ENCODE results near the gene DNMBP.
"Not testable (repeated sequence)": the region's sequence is repeated elsewhere in the genome, so short reads cannot be mapped to it uniquely, and the experiment has no call there.

The DNMBP gene

DNA sequence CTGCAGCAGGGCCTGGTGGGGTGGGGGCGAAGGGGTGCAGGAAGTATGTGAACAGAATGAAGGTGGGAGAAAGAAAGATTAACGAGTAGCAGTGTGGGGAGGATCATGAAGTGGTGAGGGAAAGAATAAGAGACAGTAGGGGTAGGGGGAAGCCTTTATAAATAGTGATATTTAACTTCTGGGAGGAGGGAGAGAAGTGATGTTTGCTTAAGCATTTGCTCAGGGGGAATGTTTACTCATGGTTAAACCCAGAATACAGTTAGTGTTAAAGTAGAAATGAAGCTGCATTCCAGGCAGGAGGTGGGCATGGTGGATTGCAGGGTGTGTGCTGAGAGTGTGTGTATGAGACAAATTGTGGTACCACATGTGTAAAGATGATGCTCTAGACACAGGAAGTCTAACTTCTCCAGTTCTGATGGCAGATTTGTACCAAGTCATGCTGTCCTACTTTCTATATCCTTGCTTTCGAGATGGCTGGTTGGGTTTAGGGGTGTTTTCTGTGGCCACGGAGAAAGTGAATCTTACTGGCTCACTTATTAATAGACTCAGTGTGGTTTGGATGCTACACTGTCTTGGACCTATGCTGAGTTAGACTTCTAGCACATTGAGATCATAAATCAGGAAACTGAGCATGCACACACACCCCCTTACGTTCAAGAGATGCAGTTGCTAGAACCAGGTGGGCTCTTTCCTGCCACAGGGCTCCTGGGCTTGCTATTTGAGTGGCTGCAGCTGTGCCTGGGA, 10.6 kb upstream of the DNMBP start:
- no peak for DNase-seq (ENCODE audit: low read depth in 2 of 2)

- DNase-seq (ENCODE audit: low read depth in 2 of 2): no peak
These were observed 10.0 kb upstream of the DNMBP start for GRCh38 chr10:100019787-100020141.

DNA sequence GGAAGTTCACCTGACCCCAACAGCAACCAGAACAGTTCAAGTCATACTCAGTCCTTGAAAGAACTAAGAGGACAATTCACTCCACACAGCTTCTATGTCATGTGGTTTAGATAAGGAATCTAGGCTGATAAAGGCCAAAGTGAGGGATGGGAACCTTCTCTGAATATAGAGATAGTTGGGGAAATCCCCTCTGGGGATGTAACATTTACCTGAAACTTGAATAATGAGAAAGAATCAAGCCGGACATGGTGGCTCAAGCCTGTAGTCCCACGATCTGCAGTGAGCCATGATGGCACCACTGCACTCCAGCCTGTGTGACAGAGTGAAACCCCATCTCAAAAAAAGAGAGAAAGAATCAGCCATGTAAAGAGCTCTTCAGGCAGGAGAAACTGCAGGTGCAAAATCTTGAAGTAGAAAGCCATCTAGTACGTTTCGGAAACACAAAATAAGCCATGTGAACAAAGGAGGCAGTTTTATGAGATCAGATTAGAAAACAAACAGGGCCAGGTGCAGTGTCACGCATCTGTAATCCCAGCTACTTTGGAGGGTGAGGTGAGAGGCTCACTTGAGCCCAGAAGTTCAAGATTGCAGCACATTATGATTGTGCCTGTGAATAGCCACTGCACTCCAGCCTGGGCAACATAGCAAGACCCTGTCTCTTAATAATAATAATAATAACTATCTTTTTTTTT, 4.5 kb upstream of the DNMBP start:
- no peak for DNase-seq (ENCODE audit: low read depth in 2 of 2)

DNA sequence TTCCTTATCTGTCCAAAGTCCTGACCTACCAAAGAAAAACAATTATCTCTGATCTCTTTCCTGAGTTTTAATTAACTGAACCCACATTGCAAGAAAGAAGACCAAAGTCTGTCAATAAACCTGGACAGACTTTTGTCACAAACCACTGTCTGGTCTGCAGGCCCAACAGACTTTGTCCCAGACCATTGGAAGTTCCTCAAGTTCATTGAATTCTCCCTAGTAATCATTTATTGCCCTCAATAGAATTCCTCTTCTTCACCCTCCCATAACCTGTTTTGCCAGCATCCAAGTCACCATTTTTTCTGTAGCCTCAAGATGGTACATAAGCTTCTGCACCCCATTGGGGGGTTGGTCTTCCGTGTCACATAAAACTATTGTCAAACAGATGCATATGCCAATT, 3.9 kb upstream of the DNMBP start:
- DNase-seq (ENCODE audit: low read depth in 2 of 2): no peak

- not testable (repeated sequence) for DNase-seq (ENCODE audit: low read depth in 2 of 2)
These were observed 2.2 kb upstream of the DNMBP start for GRCh38 chr10:100011906-100012305.

GRCh38 chr10:100009283-100009792, 409 bp downstream of the DNMBP start:
- peak; percentile 8 to 17 for DNase-seq (ENCODE audit: low read depth in 2 of 2)

- no peak for DNase-seq (ENCODE audit: low read depth in 2 of 2)
These were observed 952 bp downstream of the DNMBP start for GRCh38 chr10:100008708-100009282.

- no peak for DNase-seq (ENCODE audit: low read depth in 2 of 2)
These were observed 1.6 kb downstream of the DNMBP start for GRCh38 chr10:100008142-100008522.

GRCh38 chr10:100007231-100008141, 2.3 kb downstream of the DNMBP start:
- no peak for DNase-seq (ENCODE audit: low read depth in 2 of 2)

GRCh38 chr10:100006243-100006886, 3.4 kb downstream of the DNMBP start:
- DNase-seq (ENCODE audit: low read depth in 2 of 2): no peak

DNA sequence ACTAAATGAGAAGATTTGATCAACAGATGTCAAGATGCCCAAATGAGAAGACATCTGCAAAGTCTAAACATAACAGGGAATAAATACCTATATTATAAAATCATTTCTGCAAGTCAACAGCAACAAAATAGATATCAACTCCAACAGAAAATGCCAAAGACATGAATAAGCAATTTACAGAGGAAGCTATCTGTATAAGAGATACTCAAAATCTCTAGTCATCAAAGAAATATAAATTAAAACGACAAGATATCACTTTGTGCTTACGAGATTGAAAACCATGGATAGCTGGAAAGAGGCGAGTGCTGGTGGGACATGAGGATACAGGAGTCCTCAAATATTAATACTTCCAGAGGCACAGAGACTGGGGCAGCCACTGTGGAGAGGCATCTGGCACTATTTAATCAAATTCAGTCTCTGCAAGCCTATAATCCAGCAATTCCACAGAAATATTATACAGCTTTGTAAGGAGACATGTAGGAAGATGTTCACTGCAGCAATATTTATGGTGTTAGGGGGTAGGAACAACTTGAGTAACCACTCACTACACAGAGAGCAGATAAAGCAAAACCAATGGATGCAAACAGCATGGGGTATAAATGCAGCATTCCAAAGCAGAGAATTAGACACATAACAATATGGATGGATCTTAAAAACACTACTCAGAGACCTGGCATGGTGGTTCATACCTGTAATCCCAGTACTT, 4.8 kb downstream of the DNMBP start:
- DNase-seq (ENCODE audit: low read depth in 2 of 2): no peak

DNA sequence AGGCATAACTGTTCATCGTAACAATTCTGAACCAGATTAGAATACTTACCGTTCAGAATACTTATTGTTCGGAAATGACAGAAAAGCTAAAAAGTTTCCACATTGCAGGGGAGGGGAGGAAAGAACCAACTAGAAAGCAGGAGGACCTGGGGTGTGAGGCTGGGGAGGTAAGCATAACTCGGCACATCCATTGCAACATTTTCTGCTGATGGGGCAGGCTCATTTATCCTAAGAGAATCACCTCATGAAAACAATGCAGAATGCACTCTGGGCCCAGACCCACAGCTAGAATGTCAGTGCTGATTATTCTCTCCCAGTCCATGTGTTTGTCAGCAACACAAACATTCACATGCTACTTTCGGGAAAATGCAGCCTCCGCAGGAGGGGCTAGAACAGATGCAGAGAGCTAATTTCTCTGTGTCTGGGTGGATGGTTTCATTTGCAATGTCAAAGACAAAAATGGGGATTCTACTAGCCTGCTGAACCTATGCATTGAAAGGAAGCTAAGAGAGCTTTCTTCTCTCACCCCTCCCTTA, 9.6 kb downstream of the DNMBP start:
- no peak for DNase-seq (ENCODE audit: low read depth in 2 of 2)

GRCh38 chr10:99999319-100000108, 10.2 kb downstream of the DNMBP start:
- DNase-seq (ENCODE audit: low read depth in 2 of 2): no peak

- DNase-seq (ENCODE audit: low read depth in 2 of 2): no peak
These were observed 10.9 kb downstream of the DNMBP start for GRCh38 chr10:99998889-99999288.

- DNase-seq (ENCODE audit: low read depth in 2 of 2): no peak
These were observed 12.8 kb downstream of the DNMBP start for GRCh38 chr10:99996671-99997648.

- DNase-seq (ENCODE audit: low read depth in 2 of 2): no peak
These were observed 14.0 kb downstream of the DNMBP start for GRCh38 chr10:99995713-99996112.

DNA sequence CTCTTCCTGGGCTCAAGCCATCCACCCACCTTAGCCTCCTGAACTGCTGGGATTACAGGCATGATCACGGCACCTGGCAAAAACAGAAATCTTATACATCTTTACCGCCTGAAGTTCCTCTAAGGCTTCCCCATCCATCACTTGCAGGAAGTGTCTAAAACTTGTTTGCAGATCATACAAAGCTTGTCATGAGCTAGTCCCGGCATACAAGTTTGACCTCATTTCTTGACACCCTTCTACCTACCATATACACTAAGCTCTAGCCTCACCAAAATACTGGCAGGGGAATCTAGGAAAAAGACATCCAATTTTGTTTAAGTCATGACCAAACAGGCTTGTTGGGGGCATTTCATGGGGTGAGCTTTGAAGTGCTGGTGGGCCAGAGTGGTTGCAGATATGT, 14.5 kb downstream of the DNMBP start:
- no peak for DNase-seq (ENCODE audit: low read depth in 2 of 2)

GRCh38 chr10:99994801-99995200, 14.9 kb downstream of the DNMBP start:
- DNase-seq (ENCODE audit: low read depth in 2 of 2): no peak

Measured in activated CD4-positive, alpha-beta T cell treated with anti-CD3 and anti-CD28 coated beads for 24 hours (primary cell).